Measurements from ENCODE around the gene TOX4. TPM values are rescaled to one million over a fixed set of nuclear protein-coding genes. Genes with fewer than 3 reads are reported as not detected.

Gene TOX4
- total RNA-seq, 1 donor from 2014 or later, result 16.6 TPM

DNA sequence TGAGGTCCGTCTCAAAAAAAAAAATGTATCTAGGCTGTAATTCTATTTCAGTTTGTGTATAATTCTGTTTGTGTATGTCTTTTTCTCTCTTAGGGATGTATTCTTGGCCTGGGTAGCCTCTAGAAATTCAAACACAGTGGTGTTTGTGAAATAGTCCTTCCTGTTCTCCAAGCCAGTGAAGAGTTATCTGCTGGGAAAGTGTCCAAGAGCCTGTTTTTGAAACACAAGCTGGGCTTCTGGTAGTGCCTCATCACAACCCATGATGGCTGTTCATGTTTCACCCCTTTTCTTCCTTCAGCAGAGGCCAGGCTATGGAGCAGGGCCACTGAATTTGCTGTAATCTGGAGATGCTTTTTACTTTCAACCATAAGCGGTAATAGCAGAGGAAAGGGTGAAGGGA is 19.5 kb downstream of the TOX4 start:
- peaks cover 12% of the 10 kb centered on the region for H3K36me3 ChIP-seq (ENCODE audit: control insufficient read depth, insufficient read depth, low read length)
- no peak for FAIRE-seq
- TF ChIP-seq, protein P1, sequence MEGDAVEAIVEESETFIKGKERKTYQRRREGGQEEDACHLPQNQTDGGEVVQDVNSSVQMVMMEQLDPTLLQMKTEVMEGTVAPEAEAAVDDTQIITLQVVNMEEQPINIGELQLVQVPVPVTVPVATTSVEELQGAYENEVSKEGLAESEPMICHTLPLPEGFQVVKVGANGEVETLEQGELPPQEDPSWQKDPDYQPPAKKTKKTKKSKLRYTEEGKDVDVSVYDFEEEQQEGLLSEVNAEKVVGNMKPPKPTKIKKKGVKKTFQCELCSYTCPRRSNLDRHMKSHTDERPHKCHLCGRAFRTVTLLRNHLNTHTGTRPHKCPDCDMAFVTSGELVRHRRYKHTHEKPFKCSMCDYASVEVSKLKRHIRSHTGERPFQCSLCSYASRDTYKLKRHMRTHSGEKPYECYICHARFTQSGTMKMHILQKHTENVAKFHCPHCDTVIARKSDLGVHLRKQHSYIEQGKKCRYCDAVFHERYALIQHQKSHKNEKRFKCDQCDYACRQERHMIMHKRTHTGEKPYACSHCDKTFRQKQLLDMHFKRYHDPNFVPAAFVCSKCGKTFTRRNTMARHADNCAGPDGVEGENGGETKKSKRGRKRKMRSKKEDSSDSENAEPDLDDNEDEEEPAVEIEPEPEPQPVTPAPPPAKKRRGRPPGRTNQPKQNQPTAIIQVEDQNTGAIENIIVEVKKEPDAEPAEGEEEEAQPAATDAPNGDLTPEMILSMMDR (IDR thresholded peaks at IDR 0.05; ENCODE audit: insufficient read depth, low read length, severe bottlenecking), result no peak
- H3K27me3 ChIP-seq (ENCODE audit: control insufficient read depth, insufficient read depth, low read length), result no peaks in the 10 kb centered on the region
- DNase-seq (ENCODE audit: low read depth), result no peak
- H3K4me3 ChIP-seq (ENCODE audit: low read depth, low read length), result no peak overlapping the region

DNA sequence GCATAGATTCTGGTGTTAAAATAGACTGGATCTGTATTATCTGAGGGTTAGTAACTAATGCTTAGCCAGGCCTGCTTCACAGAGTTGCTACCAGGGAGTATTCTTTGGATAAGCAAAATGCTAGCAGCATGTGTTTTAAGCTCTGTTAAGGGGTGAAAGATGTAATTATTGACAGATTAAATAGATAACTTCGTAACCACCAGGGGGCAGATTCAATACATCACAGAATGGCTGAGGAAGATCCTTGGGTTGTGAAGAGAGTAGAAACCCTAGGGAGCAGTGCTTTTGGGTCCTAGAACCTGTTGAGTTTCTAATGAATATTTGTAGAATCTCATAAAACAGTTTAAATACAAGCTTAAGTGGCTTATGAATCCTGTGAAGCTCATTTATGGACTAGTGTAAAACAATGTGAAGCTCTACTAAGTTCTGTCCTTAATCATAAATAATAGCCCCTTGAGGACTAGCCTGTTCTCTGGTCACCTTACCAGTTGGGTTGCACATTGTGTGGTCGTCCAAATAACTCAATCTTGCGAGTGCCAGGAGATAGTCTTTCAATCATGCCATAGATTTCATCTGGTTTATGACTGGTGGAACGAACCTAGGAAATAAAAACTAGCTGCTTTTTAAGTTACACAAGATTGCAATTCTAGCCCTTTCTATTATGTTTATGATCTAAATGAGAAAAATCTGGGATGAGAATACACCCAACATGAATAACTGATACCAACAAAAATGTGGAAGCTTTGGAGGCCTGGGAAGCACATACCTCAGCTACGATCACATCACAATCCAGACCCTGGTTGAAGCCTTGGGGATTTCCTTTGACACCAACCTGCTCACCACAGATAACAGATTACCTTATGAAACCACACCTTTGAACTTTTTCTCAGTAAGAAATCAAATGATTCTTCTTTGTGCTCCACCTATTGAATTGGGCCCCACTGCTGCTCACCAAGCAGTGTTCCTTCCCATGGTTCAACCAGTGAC is 21.8 kb downstream of the TOX4 start:
- no peaks in the 10 kb centered on the region for H3K27me3 ChIP-seq (ENCODE audit: control insufficient read depth, insufficient read depth, low read length)
- TF ChIP-seq, protein P1 (IDR thresholded peaks at IDR 0.05; ENCODE audit: insufficient read depth, low read length, severe bottlenecking), result peak; percentile 45
- H3K4me3 ChIP-seq (ENCODE audit: low read depth, low read length), result no peak overlapping the region
- FAIRE-seq (no peak), DNase-seq (ENCODE audit: low read depth) (peak; percentile 47)
- H3K36me3 ChIP-seq (ENCODE audit: control insufficient read depth, insufficient read depth, low read length), result peaks cover 17% of the 10 kb centered on the region

DNA sequence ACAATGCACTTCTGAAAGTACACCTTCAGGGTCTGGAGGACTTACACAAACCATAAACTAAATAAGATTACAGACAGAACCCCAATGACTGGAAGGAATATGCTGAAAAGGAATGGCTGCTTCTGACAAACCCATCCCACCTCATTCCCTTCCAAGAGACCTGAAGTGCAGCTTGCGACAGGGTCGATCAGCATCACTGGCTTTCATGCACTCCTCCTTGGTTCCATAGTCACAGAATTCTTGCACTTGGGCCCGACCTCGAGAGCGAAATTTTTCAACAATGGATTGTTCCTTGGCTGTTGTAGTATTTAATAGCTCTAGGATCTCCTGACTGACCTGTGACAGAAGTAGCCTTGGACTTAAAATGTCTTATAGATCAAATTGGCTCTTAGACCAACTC is 24.6 kb downstream of the TOX4 start:
- TF ChIP-seq, protein P1 (IDR thresholded peaks at IDR 0.05; ENCODE audit: insufficient read depth, low read length, severe bottlenecking), result no peak
- H3K4me3 ChIP-seq (ENCODE audit: low read depth, low read length), result no peak overlapping the region
- peaks cover 13% of the 10 kb centered on the region for H3K36me3 ChIP-seq (ENCODE audit: control insufficient read depth, insufficient read depth, low read length)
- FAIRE-seq (no peak), DNase-seq (ENCODE audit: low read depth) (no peak)
- H3K27me3 ChIP-seq (ENCODE audit: control insufficient read depth, insufficient read depth, low read length), result no peaks in the 10 kb centered on the region

DNA sequence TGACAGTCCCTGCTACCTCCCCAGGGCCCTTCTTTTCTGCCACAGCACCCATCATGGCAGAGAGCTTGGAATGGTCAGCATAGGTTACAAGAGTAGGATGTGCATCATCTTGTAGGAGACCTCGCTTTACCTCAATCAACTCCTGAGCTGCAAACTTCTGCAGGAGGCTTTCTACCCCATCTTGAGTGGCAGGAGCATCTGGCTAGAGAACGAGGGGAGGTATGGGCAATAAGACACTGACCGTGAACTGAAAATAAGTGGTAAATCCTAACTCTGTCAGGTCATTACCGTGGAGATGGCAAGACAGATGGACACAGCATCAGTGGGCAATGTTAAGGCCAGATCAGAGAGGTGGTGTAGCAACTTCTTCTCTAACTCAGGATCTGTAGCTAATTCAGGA is 26.4 kb downstream of the TOX4 start:
- DNase-seq (ENCODE audit: low read depth), result no peak
- no peak for FAIRE-seq
- TF ChIP-seq, protein P1 (IDR thresholded peaks at IDR 0.05; ENCODE audit: insufficient read depth, low read length, severe bottlenecking), result no peak
- Histone ChIP-seq H3K4me3 (ENCODE audit: low read depth, low read length) (no peak overlapping the region), H3K36me3 (ENCODE audit: control insufficient read depth, insufficient read depth, low read length) (peaks cover 12% of the 10 kb centered on the region), H3K27me3 (ENCODE audit: control insufficient read depth, insufficient read depth, low read length) (no peaks in the 10 kb centered on the region)

DNA sequence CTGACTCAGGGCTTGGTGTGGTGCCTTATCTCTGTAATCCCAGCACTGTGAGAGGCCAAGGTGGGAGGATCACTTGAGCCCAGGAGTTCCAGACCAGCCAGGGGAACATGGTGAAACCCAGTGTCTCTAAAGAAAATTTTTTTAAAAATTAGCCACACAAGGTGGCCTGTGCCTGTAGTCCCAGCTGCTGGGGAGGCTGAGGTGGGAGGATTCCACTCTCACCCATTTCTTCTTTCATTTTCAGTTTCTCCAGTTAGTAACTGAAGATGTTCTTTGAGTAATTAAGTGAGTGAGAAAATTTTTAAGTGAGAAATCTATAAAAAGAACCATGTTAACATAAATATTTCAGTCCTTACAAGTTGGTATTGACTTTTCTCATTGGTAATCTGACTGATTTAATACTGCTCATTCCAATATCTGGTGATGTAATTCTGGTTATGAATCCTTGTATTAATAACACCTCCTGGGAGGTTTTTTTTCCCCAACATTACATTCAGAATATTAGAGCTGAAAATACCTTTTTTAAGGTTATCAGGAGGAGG is 28.1 kb downstream of the TOX4 start:
- DNase-seq (ENCODE audit: low read depth), result no peak
- FAIRE-seq, result no peak
- Histone ChIP-seq H3K4me3 (ENCODE audit: low read depth, low read length) (no peak overlapping the region), H3K27me3 (ENCODE audit: control insufficient read depth, insufficient read depth, low read length) (no peaks in the 10 kb centered on the region), H3K36me3 (ENCODE audit: control insufficient read depth, insufficient read depth, low read length) (peaks cover 12% of the 10 kb centered on the region)
- TF ChIP-seq, protein P1 (IDR thresholded peaks at IDR 0.05; ENCODE audit: insufficient read depth, low read length, severe bottlenecking), result no peak

Data from bronchial epithelial cell (primary cell).